Ishikawa (cell line): ENCODE measurements around the gene SETD1B.

Experiments used
- CEBPB ChIP-seq: IDR thresholded peaks from 2 replicates; pipeline ENCODE4 v1.6.1; 2012
- CREB1 ChIP-seq: IDR thresholded peaks from 2 replicates; pipeline ENCODE4 v1.6.1; 2012; ENCODE audit warnings: low read depth
- EGR1 ChIP-seq: IDR thresholded peaks from 2 replicates; pipeline ENCODE4 v1.6.1; 2012
- EP300 ChIP-seq: IDR thresholded peaks from 2 replicates; pipeline ENCODE4 v1.6.1; 2012; ENCODE audit warnings: borderline replicate concordance
- FOXM1 ChIP-seq: IDR thresholded peaks from 2 replicates; pipeline ENCODE4 v1.6.1; 2012; ENCODE audit warnings: low read depth, borderline replicate concordance
- NFIC ChIP-seq: IDR thresholded peaks from 2 replicates; pipeline ENCODE4 v1.6.1; 2012
- RAD21 ChIP-seq: IDR thresholded peaks from 2 replicates; pipeline ENCODE4 v1.6.1; 2012; ENCODE audit warnings: low read depth
- TAF1 ChIP-seq: IDR thresholded peaks from 2 replicates; pipeline ENCODE4 v1.6.1; 2012; ENCODE audit warnings: low read depth, mild to moderate bottlenecking
- TCF12 ChIP-seq: IDR thresholded peaks from 2 replicates; pipeline ENCODE4 v1.6.1; 2012; ENCODE audit warnings: low read depth
- TEAD4 ChIP-seq: IDR thresholded peaks from 2 replicates; pipeline ENCODE4 v1.6.1; 2012
- YY1 ChIP-seq: IDR thresholded peaks from 2 replicates; pipeline ENCODE4 v1.6.1; 2012; ENCODE audit warnings: low read depth
- ZBTB7A ChIP-seq: IDR thresholded peaks from 2 replicates; pipeline ENCODE4 v1.6.1; 2012; ENCODE audit warnings: low read depth
- TF ChIP-seq, protein P1 (sequence below): IDR thresholded peaks from 2 replicates; pipeline ENCODE4 v1.6.1; 2012
- TF ChIP-seq, protein P2 (sequence below): IDR thresholded peaks from 2 replicates; pipeline ENCODE4 v1.6.1; 2012
- TF ChIP-seq, protein P3 (sequence below): IDR thresholded peaks from 2 replicates; pipeline ENCODE4 v1.6.1; 2012; ENCODE audit warnings: low read depth, mild to moderate bottlenecking

The SETD1B gene

DNA sequence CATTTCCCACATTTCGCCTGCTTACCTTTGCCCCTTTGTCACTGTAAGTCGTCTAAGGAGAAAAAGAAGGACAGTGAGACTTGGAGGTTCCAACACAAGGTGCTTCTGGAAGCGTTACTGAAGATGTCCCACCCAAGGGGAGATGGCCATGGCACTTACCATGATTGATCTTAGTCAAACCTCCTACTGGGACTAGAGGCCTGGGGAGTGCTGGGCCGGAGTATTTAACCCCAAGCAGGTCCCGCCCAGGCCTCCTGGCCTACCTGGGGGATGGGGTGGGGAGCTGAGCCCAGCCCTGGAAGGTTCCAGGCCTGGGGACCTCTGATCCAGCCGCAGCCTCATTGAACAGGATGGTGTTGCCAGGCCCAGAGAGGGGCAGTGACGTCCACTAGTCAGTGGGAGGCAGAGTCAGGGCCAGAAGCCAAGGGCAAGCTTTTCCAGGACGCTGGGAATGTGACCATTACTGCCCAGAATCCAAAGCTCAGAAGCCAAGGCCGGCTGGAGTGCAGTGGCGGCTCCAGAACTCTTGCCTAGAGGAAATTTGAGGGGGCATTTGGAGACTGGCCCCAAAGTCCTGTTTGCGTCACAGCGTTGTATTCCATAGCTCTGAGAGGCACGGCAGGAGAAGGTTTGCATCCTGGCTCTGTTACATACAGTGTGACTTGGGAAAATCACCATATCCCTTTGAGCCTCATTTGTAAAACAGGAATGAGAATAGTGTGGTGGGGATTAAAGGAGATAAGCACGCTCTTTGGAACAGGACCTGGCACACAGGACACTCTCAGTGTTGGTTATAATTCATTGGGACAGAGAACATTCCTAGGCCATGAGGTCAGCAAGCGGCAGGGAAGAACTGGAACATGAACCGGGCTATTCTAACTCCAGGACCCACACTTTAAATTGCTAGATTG lies 55.1 kb downstream of the SETD1B start, which contains the start of gene HPD:
Gene HPD (minus strand): TSS at position 198 of the 911 bp plus-strand sequence. CDS start 36 bp downstream, at position 162.
- no peak for TF ChIP-seq CEBPB
- no peak for TF ChIP-seq EGR1
- TF ChIP-seq ZBTB7A, result no peak
- peak; percentile 28; the same call in 1 of the 2 replicates for TF ChIP-seq NFIC
- TF ChIP-seq TAF1, result no peak
- TF ChIP-seq, protein P1, sequence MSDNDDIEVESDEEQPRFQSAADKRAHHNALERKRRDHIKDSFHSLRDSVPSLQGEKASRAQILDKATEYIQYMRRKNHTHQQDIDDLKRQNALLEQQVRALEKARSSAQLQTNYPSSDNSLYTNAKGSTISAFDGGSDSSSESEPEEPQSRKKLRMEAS, result peak; percentile 64
- TF ChIP-seq, protein P2, sequence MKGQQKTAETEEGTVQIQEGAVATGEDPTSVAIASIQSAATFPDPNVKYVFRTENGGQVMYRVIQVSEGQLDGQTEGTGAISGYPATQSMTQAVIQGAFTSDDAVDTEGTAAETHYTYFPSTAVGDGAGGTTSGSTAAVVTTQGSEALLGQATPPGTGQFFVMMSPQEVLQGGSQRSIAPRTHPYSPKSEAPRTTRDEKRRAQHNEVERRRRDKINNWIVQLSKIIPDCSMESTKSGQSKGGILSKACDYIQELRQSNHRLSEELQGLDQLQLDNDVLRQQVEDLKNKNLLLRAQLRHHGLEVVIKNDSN, result no peak
- TF ChIP-seq, protein P3, sequence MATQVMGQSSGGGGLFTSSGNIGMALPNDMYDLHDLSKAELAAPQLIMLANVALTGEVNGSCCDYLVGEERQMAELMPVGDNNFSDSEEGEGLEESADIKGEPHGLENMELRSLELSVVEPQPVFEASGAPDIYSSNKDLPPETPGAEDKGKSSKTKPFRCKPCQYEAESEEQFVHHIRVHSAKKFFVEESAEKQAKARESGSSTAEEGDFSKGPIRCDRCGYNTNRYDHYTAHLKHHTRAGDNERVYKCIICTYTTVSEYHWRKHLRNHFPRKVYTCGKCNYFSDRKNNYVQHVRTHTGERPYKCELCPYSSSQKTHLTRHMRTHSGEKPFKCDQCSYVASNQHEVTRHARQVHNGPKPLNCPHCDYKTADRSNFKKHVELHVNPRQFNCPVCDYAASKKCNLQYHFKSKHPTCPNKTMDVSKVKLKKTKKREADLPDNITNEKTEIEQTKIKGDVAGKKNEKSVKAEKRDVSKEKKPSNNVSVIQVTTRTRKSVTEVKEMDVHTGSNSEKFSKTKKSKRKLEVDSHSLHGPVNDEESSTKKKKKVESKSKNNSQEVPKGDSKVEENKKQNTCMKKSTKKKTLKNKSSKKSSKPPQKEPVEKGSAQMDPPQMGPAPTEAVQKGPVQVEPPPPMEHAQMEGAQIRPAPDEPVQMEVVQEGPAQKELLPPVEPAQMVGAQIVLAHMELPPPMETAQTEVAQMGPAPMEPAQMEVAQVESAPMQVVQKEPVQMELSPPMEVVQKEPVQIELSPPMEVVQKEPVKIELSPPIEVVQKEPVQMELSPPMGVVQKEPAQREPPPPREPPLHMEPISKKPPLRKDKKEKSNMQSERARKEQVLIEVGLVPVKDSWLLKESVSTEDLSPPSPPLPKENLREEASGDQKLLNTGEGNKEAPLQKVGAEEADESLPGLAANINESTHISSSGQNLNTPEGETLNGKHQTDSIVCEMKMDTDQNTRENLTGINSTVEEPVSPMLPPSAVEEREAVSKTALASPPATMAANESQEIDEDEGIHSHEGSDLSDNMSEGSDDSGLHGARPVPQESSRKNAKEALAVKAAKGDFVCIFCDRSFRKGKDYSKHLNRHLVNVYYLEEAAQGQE, result no peak
- 0 out of 2 replicates have a peak, but pooled peaks have one; percentile 36 for TF ChIP-seq YY1
- peak; percentile 93 for TF ChIP-seq TEAD4
- no peak for TF ChIP-seq FOXM1
- TF ChIP-seq CREB1, result no peak
- TF ChIP-seq TCF12, result no peak
- TF ChIP-seq EP300, result no peak; the same call in 1 of the 2 replicates
- TF ChIP-seq RAD21, result no peak

DNA sequence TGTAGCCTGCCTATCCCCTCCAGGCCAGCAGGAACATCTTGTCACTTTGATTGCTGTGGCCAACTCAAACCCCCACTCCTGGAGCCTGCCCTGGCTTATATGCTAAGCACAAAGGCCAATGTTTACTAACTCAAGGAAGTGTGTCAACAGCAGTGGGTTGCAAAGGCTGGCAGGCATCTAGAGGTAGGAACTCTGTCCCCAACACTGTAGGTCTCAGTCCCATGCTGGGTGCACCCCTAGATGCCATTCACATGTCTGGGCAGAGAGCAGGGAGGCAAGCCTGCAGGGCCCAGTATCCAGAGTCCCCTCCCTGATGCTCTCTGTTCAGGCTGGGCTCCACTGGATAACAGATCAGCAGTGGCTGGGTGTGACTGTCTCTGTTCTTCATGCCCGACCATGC lies 56.4 kb downstream of the SETD1B start:
- TF ChIP-seq, protein P2, result no peak
- TF ChIP-seq, protein P3, result no peak
- TF ChIP-seq TCF12 (no peak), EGR1 (no peak), NFIC (no peak), CREB1 (no peak), CEBPB (no peak), TEAD4 (no peak), FOXM1 (no peak), TAF1 (no peak), RAD21 (no peak)
- TF ChIP-seq, protein P1, result no peak

DNA sequence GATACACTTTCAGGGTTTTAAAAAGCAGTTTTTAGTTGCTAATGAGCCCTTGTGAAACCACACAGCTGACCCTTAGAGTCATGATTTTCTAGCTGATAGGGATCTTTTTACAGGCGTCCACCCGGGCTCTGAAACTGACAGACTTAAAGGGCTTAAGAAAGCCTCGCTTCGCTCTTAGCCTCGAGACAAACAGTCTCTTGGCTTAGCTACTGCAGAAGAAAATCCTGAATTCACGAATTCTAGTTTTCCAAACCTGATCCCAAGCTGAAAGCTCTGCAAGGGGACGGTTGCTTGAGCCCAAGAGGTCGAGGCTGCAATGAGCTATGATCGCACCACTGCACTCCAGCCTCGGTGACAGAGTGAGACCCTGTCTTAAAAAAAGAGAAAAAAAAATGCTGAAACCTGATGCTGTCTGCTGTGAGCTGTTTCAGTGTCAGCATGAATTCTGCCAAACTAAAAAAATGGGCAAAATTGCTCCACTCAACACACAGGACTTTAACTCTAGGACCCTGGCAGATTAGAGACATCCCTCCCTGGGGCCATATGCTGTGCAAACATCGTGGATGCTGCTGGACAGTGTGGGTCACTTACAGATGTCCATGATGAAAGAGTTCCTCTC lies 57.9 kb downstream of the SETD1B start:
- TF ChIP-seq EP300 (no peak), FOXM1 (no peak), NFIC (no peak), ZBTB7A (0 out of 2 replicates have a peak, but pooled peaks have one; percentile 46), TEAD4 (no peak), CREB1 (no peak), CEBPB (0 out of 2 replicates have a peak, but pooled peaks have one; percentile 3), TCF12 (peak; percentile 24; the same call in 1 of the 2 replicates), TAF1 (no peak)
- TF ChIP-seq, protein P3, result no peak

DNA sequence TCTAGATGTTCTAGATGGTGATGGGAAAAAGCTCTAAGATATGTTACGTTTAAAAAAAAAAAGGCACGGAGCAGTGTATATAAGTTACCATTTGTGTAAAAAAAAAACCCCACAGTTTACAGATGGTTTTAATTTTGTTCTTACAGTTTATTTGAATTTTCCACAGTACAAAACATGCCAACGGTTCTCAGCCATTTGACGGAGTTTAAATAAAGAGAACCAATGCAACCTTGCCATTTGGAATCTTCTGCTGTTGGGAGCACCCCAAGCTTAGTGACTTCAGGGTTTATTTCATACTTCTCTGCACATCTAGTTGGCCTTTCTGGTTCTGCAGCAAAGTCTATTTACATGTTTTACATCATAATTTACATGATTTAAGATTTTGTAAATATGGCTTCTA lies 62.5 kb downstream of the SETD1B start:
- TF ChIP-seq TCF12 (no peak), ZBTB7A (no peak), RAD21 (no peak), TEAD4 (no peak), TAF1 (no peak), EP300 (no peak), FOXM1 (no peak), EGR1 (no peak), NFIC (no peak), CEBPB (no peak), YY1 (no peak), CREB1 (no peak)
- TF ChIP-seq, protein P3, result no peak
